ENCODE results near the gene MED9.

MED9 gene

GRCh38 chr17:17538417-17539391, 61.9 kb downstream of the MED9 start:
- TF ChIP-seq, protein P1, sequence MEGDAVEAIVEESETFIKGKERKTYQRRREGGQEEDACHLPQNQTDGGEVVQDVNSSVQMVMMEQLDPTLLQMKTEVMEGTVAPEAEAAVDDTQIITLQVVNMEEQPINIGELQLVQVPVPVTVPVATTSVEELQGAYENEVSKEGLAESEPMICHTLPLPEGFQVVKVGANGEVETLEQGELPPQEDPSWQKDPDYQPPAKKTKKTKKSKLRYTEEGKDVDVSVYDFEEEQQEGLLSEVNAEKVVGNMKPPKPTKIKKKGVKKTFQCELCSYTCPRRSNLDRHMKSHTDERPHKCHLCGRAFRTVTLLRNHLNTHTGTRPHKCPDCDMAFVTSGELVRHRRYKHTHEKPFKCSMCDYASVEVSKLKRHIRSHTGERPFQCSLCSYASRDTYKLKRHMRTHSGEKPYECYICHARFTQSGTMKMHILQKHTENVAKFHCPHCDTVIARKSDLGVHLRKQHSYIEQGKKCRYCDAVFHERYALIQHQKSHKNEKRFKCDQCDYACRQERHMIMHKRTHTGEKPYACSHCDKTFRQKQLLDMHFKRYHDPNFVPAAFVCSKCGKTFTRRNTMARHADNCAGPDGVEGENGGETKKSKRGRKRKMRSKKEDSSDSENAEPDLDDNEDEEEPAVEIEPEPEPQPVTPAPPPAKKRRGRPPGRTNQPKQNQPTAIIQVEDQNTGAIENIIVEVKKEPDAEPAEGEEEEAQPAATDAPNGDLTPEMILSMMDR (IDR thresholded peaks at IDR 0.05; ENCODE audit: insufficient read depth, low read length, missing control alignments), result no peak
- no peak overlapping the region for H3K4me3 ChIP-seq (ENCODE audit: low read depth, low read length)
- ChIA-PET CTCF (interaction anchor here (1.1 to 2.5 kb wide), 7 partner anchors 9 to 184 kb away, joined by 3 to 16 read pairs (median 4); partner anchors contain the start of gene RASD1), POLR2A (no interaction called here)
- no peak for DNase-seq (ENCODE audit: low read depth, low spot score)

DNA sequence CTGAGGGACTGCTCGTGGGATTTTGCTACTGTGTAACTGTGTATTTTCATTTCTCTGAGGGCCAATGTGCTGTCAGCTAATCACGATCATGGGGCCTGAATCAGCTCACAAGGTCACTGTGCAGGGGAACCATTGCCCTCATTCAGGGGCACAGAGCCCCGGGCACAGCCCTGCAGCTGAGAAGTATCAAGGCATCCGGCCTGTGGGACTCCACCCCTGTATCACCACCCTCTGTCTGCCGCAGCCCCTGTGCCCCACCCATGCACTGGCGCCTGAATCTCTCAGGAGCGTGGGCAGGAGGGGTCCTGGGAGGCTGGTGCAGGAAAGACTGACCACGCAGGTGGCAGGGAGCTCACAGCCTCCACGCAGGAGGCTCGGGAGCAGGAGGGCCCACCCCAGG, 62.8 kb downstream of the MED9 start:
- H3K4me3 ChIP-seq (ENCODE audit: low read depth, low read length), result no peak overlapping the region
- ChIA-PET CTCF (interaction anchor here (0.6 to 2.5 kb wide), 6 partner anchors 9 to 271 kb away, joined by 3 to 16 read pairs (median 4); partner anchors contain the start of gene RASD1), POLR2A (no interaction called here)
- no peak for DNase-seq (ENCODE audit: low read depth, low spot score)
- TF ChIP-seq, protein P1 (IDR thresholded peaks at IDR 0.05; ENCODE audit: insufficient read depth, low read length, missing control alignments), result no peak

GRCh38 chr17:17540278-17540906, 63.6 kb downstream of the MED9 start:
- CTCF ChIA-PET, result interaction anchor here (0.8 to 2.5 kb wide), 3 partner anchors 18 to 44 kb away, joined by 3 to 16 read pairs (median 9); partner anchors contain the start of gene RASD1
- POLR2A ChIA-PET, result no interaction called here
- TF ChIP-seq, protein P1 (IDR thresholded peaks at IDR 0.05; ENCODE audit: insufficient read depth, low read length, missing control alignments), result no peak
- no peak for DNase-seq (ENCODE audit: low read depth, low spot score)
- H3K4me3 ChIP-seq (ENCODE audit: low read depth, low read length), result no peak overlapping the region

- ChIA-PET CTCF (interaction anchor here (0.8 to 2.6 kb wide), 2 partner anchors 27 to 44 kb away, joined by 3 to 7 read pairs; partner anchors contain the start of gene RASD1), POLR2A (no interaction called here)
- no peak for DNase-seq (ENCODE audit: low read depth, low spot score)
- no peak overlapping the region for H3K4me3 ChIP-seq (ENCODE audit: low read depth, low read length)
- TF ChIP-seq, protein P1 (IDR thresholded peaks at IDR 0.05; ENCODE audit: insufficient read depth, low read length, missing control alignments), result no peak
These were observed 64.3 kb downstream of the MED9 start for GRCh38 chr17:17540935-17541639.

DNA sequence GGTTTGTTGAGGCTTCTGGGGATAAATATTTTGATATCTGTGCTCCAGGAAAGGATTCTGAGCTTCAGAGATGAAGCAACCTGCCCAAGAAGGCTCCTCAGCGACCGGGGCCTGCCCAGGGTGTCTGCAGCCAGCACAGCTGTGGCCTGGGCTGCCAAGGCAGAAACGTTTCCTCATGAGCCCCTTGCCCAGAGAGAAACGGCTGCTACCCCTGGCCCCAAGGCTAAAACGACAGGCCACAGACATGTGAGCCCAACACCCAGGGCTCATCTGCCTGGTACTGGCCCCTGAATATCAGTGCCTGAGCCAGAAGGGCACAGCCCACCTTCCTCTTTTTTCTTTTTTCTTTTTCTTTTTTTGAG, 64.8 kb downstream of the MED9 start:
- CTCF ChIA-PET, result interaction anchor here (0.8 to 2.6 kb wide), 2 partner anchors 26 to 45 kb away, joined by 3 to 7 read pairs; partner anchors contain the start of gene RASD1
- TF ChIP-seq, protein P1 (IDR thresholded peaks at IDR 0.05; ENCODE audit: insufficient read depth, low read length, missing control alignments), result no peak

More for the DNA sequence above, 64.8 kb downstream of the MED9 start:
- H3K4me3 ChIP-seq (ENCODE audit: low read depth, low read length), result no peak overlapping the region
- POLR2A ChIA-PET, result no interaction called here
- no peak for DNase-seq (ENCODE audit: low read depth, low spot score)

Data from AG04449 (cell line).